ENCODE measurements around the gene THAP12.
A peak's percentile ranks its signal among the peaks of the same experiment; 100 is the strongest.
"Not testable (repeated sequence)": the region's sequence is repeated elsewhere in the genome, so short reads cannot be mapped to it uniquely, and the experiment has no call there.

The THAP12 gene

GRCh38 chr11:76322942-76323341, 58.0 kb downstream of the THAP12 start:
- Histone ChIP-seq H3K9me3 (ENCODE audit: control insufficient read depth, insufficient read depth, low read length) (no peaks in the 10 kb centered on the region), H3K4me1 (ENCODE audit: control insufficient read depth, insufficient read depth, low read length) (peaks cover 2% of the 10 kb centered on the region), H3K27me3 (ENCODE audit: control insufficient read depth, insufficient read depth, low read length) (peaks cover 34% of the 10 kb centered on the region), H3K9ac (ENCODE audit: low read depth, low read length) (no peak overlapping the region), H3K4me3 (ENCODE audit: low read depth, low read length) (no peak overlapping the region), H3K36me3 (ENCODE audit: control insufficient read depth, insufficient read depth, low read length) (no peaks in the 10 kb centered on the region)

GRCh38 chr11:76322540-76322939, 58.4 kb downstream of the THAP12 start:
- Histone ChIP-seq H3K4me3 (ENCODE audit: low read depth, low read length) (peak overlapping the region; percentile 53), H3K36me3 (ENCODE audit: control insufficient read depth, insufficient read depth, low read length) (no peaks in the 10 kb centered on the region), H3K9ac (ENCODE audit: low read depth, low read length) (no peak overlapping the region)

GRCh38 chr11:76321820-76322524, 59.0 kb downstream of the THAP12 start:
- Histone ChIP-seq H3K9ac (ENCODE audit: low read depth, low read length) (no peak overlapping the region), H3K27me3 (ENCODE audit: control insufficient read depth, insufficient read depth, low read length) (peaks cover 37% of the 10 kb centered on the region), H3K9me3 (ENCODE audit: control insufficient read depth, insufficient read depth, low read length) (no peaks in the 10 kb centered on the region), H3K4me3 (ENCODE audit: low read depth, low read length) (peak overlapping the region; percentile 54), H3K4me1 (ENCODE audit: control insufficient read depth, insufficient read depth, low read length) (peaks cover 2% of the 10 kb centered on the region), H3K36me3 (ENCODE audit: control insufficient read depth, insufficient read depth, low read length) (no peaks in the 10 kb centered on the region)

More at GRCh38 chr11:76322540-76322939, 58.4 kb downstream of the THAP12 start:
- Histone ChIP-seq H3K4me1 (ENCODE audit: control insufficient read depth, insufficient read depth, low read length) (peaks cover 2% of the 10 kb centered on the region), H3K9me3 (ENCODE audit: control insufficient read depth, insufficient read depth, low read length) (no peaks in the 10 kb centered on the region), H3K27me3 (ENCODE audit: control insufficient read depth, insufficient read depth, low read length) (peaks cover 37% of the 10 kb centered on the region)

- Histone ChIP-seq H3K4me1 (ENCODE audit: control insufficient read depth, insufficient read depth, low read length) (peaks cover 2% of the 10 kb centered on the region), H3K9ac (ENCODE audit: low read depth, low read length) (no peak overlapping the region), H3K4me3 (ENCODE audit: low read depth, low read length) (peak overlapping the region; percentile 54), H3K27me3 (ENCODE audit: control insufficient read depth, insufficient read depth, low read length) (peaks cover 37% of the 10 kb centered on the region), H3K9me3 (ENCODE audit: control insufficient read depth, insufficient read depth, low read length) (no peaks in the 10 kb centered on the region), H3K36me3 (ENCODE audit: control insufficient read depth, insufficient read depth, low read length) (no peaks in the 10 kb centered on the region)
Measured at GRCh38 chr11:76321340-76321739, 59.6 kb downstream of the THAP12 start.

- H3K4me1 ChIP-seq (ENCODE audit: control insufficient read depth, insufficient read depth, low read length), result peaks cover 2% of the 10 kb centered on the region
- H3K9me3 ChIP-seq (ENCODE audit: control insufficient read depth, insufficient read depth, low read length), result no peaks in the 10 kb centered on the region
- H3K9ac ChIP-seq (ENCODE audit: low read depth, low read length), result no peak overlapping the region
- no peaks in the 10 kb centered on the region for H3K36me3 ChIP-seq (ENCODE audit: control insufficient read depth, insufficient read depth, low read length)
- H3K27me3 ChIP-seq (ENCODE audit: control insufficient read depth, insufficient read depth, low read length), result peaks cover 37% of the 10 kb centered on the region
- no peak overlapping the region for H3K4me3 ChIP-seq (ENCODE audit: low read depth, low read length)
Measured at GRCh38 chr11:76320929-76321328, 60.0 kb downstream of the THAP12 start.

GRCh38 chr11:76319798-76320197, 61.1 kb downstream of the THAP12 start:
- peaks cover 40% of the 10 kb centered on the region for H3K27me3 ChIP-seq (ENCODE audit: control insufficient read depth, insufficient read depth, low read length)
- not testable (repeated sequence) for H3K4me3 ChIP-seq (ENCODE audit: low read depth, low read length); H3K36me3 ChIP-seq (ENCODE audit: control insufficient read depth, insufficient read depth, low read length); H3K9ac ChIP-seq (ENCODE audit: low read depth, low read length); H3K9me3 ChIP-seq (ENCODE audit: control insufficient read depth, insufficient read depth, low read length); H3K4me1 ChIP-seq (ENCODE audit: control insufficient read depth, insufficient read depth, low read length)

- no peak overlapping the region for H3K9ac ChIP-seq (ENCODE audit: low read depth, low read length)
Measured at GRCh38 chr11:76318744-76319384, 62.1 kb downstream of the THAP12 start.

GRCh38 chr11:76317296-76317695, 63.6 kb downstream of the THAP12 start:
- H3K4me3 ChIP-seq (ENCODE audit: low read depth, low read length), result no peak overlapping the region
- no peaks in the 10 kb centered on the region for H3K36me3 ChIP-seq (ENCODE audit: control insufficient read depth, insufficient read depth, low read length)
- H3K9me3 ChIP-seq (ENCODE audit: control insufficient read depth, insufficient read depth, low read length), result no peaks in the 10 kb centered on the region
- no peak overlapping the region for H3K9ac ChIP-seq (ENCODE audit: low read depth, low read length)
- peaks cover 5% of the 10 kb centered on the region for H3K4me1 ChIP-seq (ENCODE audit: control insufficient read depth, insufficient read depth, low read length)
- peaks cover 36% of the 10 kb centered on the region for H3K27me3 ChIP-seq (ENCODE audit: control insufficient read depth, insufficient read depth, low read length)

More at GRCh38 chr11:76318744-76319384, 62.1 kb downstream of the THAP12 start:
- no peak overlapping the region for H3K4me3 ChIP-seq (ENCODE audit: low read depth, low read length)
- peaks cover 7% of the 10 kb centered on the region for H3K4me1 ChIP-seq (ENCODE audit: control insufficient read depth, insufficient read depth, low read length)
- peaks cover 44% of the 10 kb centered on the region for H3K27me3 ChIP-seq (ENCODE audit: control insufficient read depth, insufficient read depth, low read length)
- no peaks in the 10 kb centered on the region for H3K36me3 ChIP-seq (ENCODE audit: control insufficient read depth, insufficient read depth, low read length)
- H3K9me3 ChIP-seq (ENCODE audit: control insufficient read depth, insufficient read depth, low read length), result no peaks in the 10 kb centered on the region

GRCh38 chr11:76316726-76317125, 64.2 kb downstream of the THAP12 start:
- H3K36me3 ChIP-seq (ENCODE audit: control insufficient read depth, insufficient read depth, low read length), result no peaks in the 10 kb centered on the region
- H3K27me3 ChIP-seq (ENCODE audit: control insufficient read depth, insufficient read depth, low read length), result peaks cover 33% of the 10 kb centered on the region
- no peak overlapping the region for H3K4me3 ChIP-seq (ENCODE audit: low read depth, low read length)

GRCh38 chr11:76315182-76315853, 65.6 kb downstream of the THAP12 start:
- no peaks in the 10 kb centered on the region for H3K36me3 ChIP-seq (ENCODE audit: control insufficient read depth, insufficient read depth, low read length)

More at GRCh38 chr11:76316726-76317125, 64.2 kb downstream of the THAP12 start:
- H3K9ac ChIP-seq (ENCODE audit: low read depth, low read length), result no peak overlapping the region
- H3K9me3 ChIP-seq (ENCODE audit: control insufficient read depth, insufficient read depth, low read length), result no peaks in the 10 kb centered on the region
- peaks cover 5% of the 10 kb centered on the region for H3K4me1 ChIP-seq (ENCODE audit: control insufficient read depth, insufficient read depth, low read length)

GRCh38 chr11:76314741-76315090, 66.2 kb downstream of the THAP12 start:
- Histone ChIP-seq H3K36me3 (ENCODE audit: control insufficient read depth, insufficient read depth, low read length) (no peaks in the 10 kb centered on the region), H3K4me1 (ENCODE audit: control insufficient read depth, insufficient read depth, low read length) (peaks cover 5% of the 10 kb centered on the region), H3K9me3 (ENCODE audit: control insufficient read depth, insufficient read depth, low read length) (no peaks in the 10 kb centered on the region), H3K27me3 (ENCODE audit: control insufficient read depth, insufficient read depth, low read length) (peaks cover 14% of the 10 kb centered on the region), H3K4me3 (ENCODE audit: low read depth, low read length) (no peak overlapping the region), H3K9ac (ENCODE audit: low read depth, low read length) (no peak overlapping the region)

More at GRCh38 chr11:76315182-76315853, 65.6 kb downstream of the THAP12 start:
- Histone ChIP-seq H3K9me3 (ENCODE audit: control insufficient read depth, insufficient read depth, low read length) (no peaks in the 10 kb centered on the region), H3K4me1 (ENCODE audit: control insufficient read depth, insufficient read depth, low read length) (peaks cover 5% of the 10 kb centered on the region), H3K9ac (ENCODE audit: low read depth, low read length) (no peak overlapping the region), H3K27me3 (ENCODE audit: control insufficient read depth, insufficient read depth, low read length) (peaks cover 20% of the 10 kb centered on the region), H3K4me3 (ENCODE audit: low read depth, low read length) (no peak overlapping the region)

Data from iPS-15b (cell line).